A549 (cell line): Measurements from ENCODE around the gene CYP24A1. TPM values are rescaled to one million over a fixed set of nuclear protein-coding genes. Genes with fewer than 3 reads are reported as not detected.

Experiments used
- ATAC-seq, 2 experiments: fragments of 200-7000 bp in 1 of 2; fragments of >200 bp in 1 of 2; cut with Nextera tagmentation in 1 of 2; cut with Tn5 transposase in 1 of 2; 3 replicates each; pipeline versions ENCODE4 v1.8.0 to v1.9.1; 2018 to 2020; ENCODE audit warnings: mild to moderate bottlenecking in 1 of 2, moderate library complexity in 1 of 2
- CTCF ChIA-PET: fragments of 300-600 bp; sonication (Branson Sonifier 250); formaldehyde crosslinking; extraction: SDS; loops from one replicate; lab custom pipeline; 2021; ENCODE audit warnings: antibody characterized with exemption, inconsistent platforms; lab: Yijun Ruan, JAX
- POLR2A ChIA-PET: fragments of 350-600 bp; formaldehyde crosslinking; extraction: SDS; loops from one replicate; lab custom pipeline; 2021; ENCODE audit warnings: antibody characterized with exemption, inconsistent platforms; lab: Yijun Ruan, JAX
- DNase-seq, 2 experiments: peaks; one replicate each; pipeline versions ENCODE4 v3.0.0 to v3.0.0-alpha.2; 2011 to 2016; ENCODE audit warnings: low read depth in 1 of 2, low spot score in 1 of 2
- FAIRE-seq: peaks from 2 replicates; lab custom pipeline; 2011; peaks lifted over from hg19 to GRCh38; lab: Jason Lieb, UNC
- H3K27ac ChIP-seq, 2 experiments: fragments of >200 bp; sonication (Bioruptor Twin); formaldehyde crosslinking; 3 replicates each; pipeline ENCODE4 v1.5.1; 2016 to 2017
- H3K4me1 ChIP-seq: fragments of >200 bp; sonication (Bioruptor Twin); formaldehyde crosslinking; 3 replicates; pipeline ENCODE4 v1.6.1; 2016
- H3K4me2 ChIP-seq: fragments of >200 bp; sonication (Bioruptor Twin); formaldehyde crosslinking; 3 replicates; pipeline ENCODE4 v1.6.1; 2016
- H3K4me3 ChIP-seq: fragments of >200 bp; sonication (Bioruptor Twin); formaldehyde crosslinking; 3 replicates; pipeline ENCODE4 v1.5.1; 2016
- H3K9me3 ChIP-seq: fragments of >200 bp; sonication (Bioruptor Twin); formaldehyde crosslinking; 3 replicates; pipeline ENCODE4 v1.6.1; 2016
- CEBPB ChIP-seq, 2 experiments: fragments of >200 bp in 1 of 2; sonication (Bioruptor Twin) in 1 of 2; formaldehyde crosslinking in 1 of 2; IDR thresholded peaks; 2 replicates each; pipeline ENCODE4 v1.6.1; 2012 to 2016
- CHD2 ChIP-seq: fragments of 150-350 bp; IDR thresholded peaks from 2 replicates; pipeline ENCODE4 v1.6.1; 2014; ENCODE audit warnings: low read length; ENCODE audit not compliant: partially characterized antibody
- EHF ChIP-seq: fragments of 250-450 bp; sonication (Bioruptor Pico); IDR thresholded peaks from 2 replicates; pipeline ENCODE4 v1.5.0; 2020; ENCODE audit warnings: mild to moderate bottlenecking
- EHMT2 ChIP-seq: fragments of 200-600 bp; sonication (generic); IDR thresholded peaks from 2 replicates; pipeline ENCODE4 v1.6.1; 2016; ENCODE audit warnings: antibody characterized with exemption, low read depth, mild to moderate bottlenecking, moderate library complexity
- ESRRA ChIP-seq: fragments of 150-350 bp; IDR thresholded peaks from 2 replicates; pipeline ENCODE4 v1.6.1; 2014; ENCODE audit warnings: mild to moderate bottlenecking, low read length, borderline replicate concordance
- HDAC2 ChIP-seq: fragments of 200-600 bp; sonication (generic); IDR thresholded peaks from 2 replicates; pipeline ENCODE4 v1.6.1; 2016
- HEYL ChIP-seq: fragments of 250-450 bp; sonication (Bioruptor Pico); IDR thresholded peaks from 2 replicates; pipeline ENCODE4 v1.8.0; 2021; ENCODE audit warnings: mild to moderate bottlenecking, moderate library complexity
- HOXA7 ChIP-seq: fragments of 250-450 bp; sonication (Bioruptor Pico); IDR thresholded peaks from 2 replicates; pipeline ENCODE4 v1.5.0; 2020; ENCODE audit warnings: mild to moderate bottlenecking, moderate library complexity
- HOXB13 ChIP-seq: fragments of 250-450 bp; sonication (Bioruptor Pico); IDR thresholded peaks from 2 replicates; pipeline ENCODE4 v1.5.0; 2020; ENCODE audit warnings: low read depth, mild to moderate bottlenecking, moderate library complexity
- HOXB5 ChIP-seq: fragments of 250-450 bp; sonication (Bioruptor Pico); IDR thresholded peaks from 2 replicates; pipeline ENCODE4 v1.5.0; 2020; ENCODE audit warnings: mild to moderate bottlenecking, moderate library complexity
- NPAS2 ChIP-seq: fragments of 250-450 bp; sonication (Bioruptor Pico); IDR thresholded peaks from 2 replicates; pipeline ENCODE4 v1.8.0; 2022; ENCODE audit warnings: mild to moderate bottlenecking, moderate library complexity, borderline replicate concordance
- POLR2A ChIP-seq: IDR thresholded peaks from 2 replicates; pipeline ENCODE4 v1.6.1; 2012; ENCODE audit warnings: mild to moderate bottlenecking, low read length
- RAD21 ChIP-seq, 2 experiments: fragments of >200 bp in 1 of 2; sonication (Bioruptor Twin) in 1 of 2; formaldehyde crosslinking in 1 of 2; IDR thresholded peaks in 1 of 2; conservative IDR thresholded peaks in 1 of 2; 2 replicates in 1 of 2; 3 replicates in 1 of 2; pipeline ENCODE4 v1.6.1; 2012 to 2018; ENCODE audit warnings: inconsistent platforms in 1 of 2
- RARB ChIP-seq: fragments of 250-450 bp; sonication (Bioruptor Pico); IDR thresholded peaks from 2 replicates; pipeline ENCODE4 v1.8.0; 2021; ENCODE audit warnings: mild to moderate bottlenecking, moderate library complexity
- RFX5 ChIP-seq: fragments of 450-650 bp; IDR thresholded peaks from 2 replicates; pipeline ENCODE4 v1.7.1; 2014; ENCODE audit warnings: antibody characterized with exemption, mild to moderate bottlenecking, moderate library complexity
- ZNF302 ChIP-seq: fragments of 250-450 bp; sonication (Bioruptor Pico); IDR thresholded peaks from 2 replicates; pipeline ENCODE4 v1.9.0; 2021; ENCODE audit warnings: inconsistent platforms, mild to moderate bottlenecking, moderate library complexity
- WGBS: methylation state at CpG from one replicate; pipeline ENCODE4 v1.1.6; 2017; ENCODE audit errors: missing lambda C conversion rate; 5-methylcytosine and 5-hydroxymethylcytosine counted together
- polyA plus RNA-seq, 4 experiments: library from polyadenylated mRNA; depleted of rRNA in 3 of 4; stranded (reverse); fragments of >200 nt; fragmentation: RNase III in 1 of 4; extraction: RNeasy Plus Mini Kit Qiagen cat#74134 plus additional on column Dnase treatment in 1 of 4; gene quantifications; 2 replicates in 3 of 4; 3 replicates in 1 of 4; pipeline ENCODE4 v1.2.3, GENCODE V29; 2011 to 2017
- TF ChIP-seq, protein P1 (sequence below): fragments of 450-650 bp; IDR thresholded peaks from 2 replicates; pipeline ENCODE4 v1.6.1; 2014; ENCODE audit warnings: antibody characterized with exemption
- TF ChIP-seq, protein P2 (sequence below): fragments of >200 bp; sonication (Bioruptor Twin); formaldehyde crosslinking; IDR thresholded peaks from 2 replicates; pipeline ENCODE4 v1.6.1; 2016
- TF ChIP-seq, protein P3 (sequence below): fragments of >200 bp; sonication (Bioruptor Twin); formaldehyde crosslinking; IDR thresholded peaks from 3 replicates; pipeline ENCODE4 v1.5.1; 2016
- TF ChIP-seq, protein P4 (sequence below): IDR thresholded peaks from 2 replicates; pipeline ENCODE4 v1.6.1; 2012; ENCODE audit warnings: low read depth, borderline replicate concordance

The CYP24A1 gene
- polyA plus RNA-seq, 2 of the 4 experiments (the other 2 are of a cell fraction), result 722 to 1,617 TPM

DNA sequence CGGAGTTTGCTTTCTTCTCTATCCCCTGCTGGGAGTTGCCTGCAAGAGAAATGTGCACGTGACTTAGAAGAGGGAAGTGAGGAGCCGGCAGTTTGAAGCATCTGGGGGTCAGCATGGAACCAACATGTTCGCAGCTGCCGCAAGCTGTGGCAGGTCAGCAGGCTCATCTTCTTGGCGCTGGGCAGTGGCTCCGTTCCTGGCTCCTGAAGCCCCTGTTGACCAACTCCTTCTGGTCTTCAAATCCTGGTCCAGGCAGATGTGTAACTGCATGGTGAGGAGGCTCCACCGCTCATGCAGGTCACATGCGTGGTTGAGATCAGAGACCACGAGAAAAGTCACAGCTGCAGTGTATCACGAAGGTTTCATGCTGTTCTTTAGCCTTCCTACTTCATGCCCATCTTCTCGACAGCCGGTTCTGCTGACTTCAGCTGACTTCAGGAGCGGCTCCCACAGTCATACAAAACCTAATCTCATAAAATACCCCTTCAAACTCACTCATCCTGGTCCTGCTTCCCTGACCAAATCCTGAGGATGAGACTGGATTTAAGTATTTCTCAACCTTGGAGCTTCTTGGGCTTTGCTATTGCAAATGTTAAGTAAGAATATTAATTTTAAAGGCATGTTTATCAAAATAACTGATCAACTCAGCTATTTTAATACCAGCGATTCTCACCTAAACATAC lies 58.5 kb downstream of the CYP24A1 start (continued):
- TF ChIP-seq HDAC2 (no peak), ZNF302 (peak; percentile 89), HOXB13 (CRISPR knock-in tag) (peak; percentile 98), NPAS2 (CRISPR knock-in tag) (peak; percentile 64)
- TF ChIP-seq, protein P1, sequence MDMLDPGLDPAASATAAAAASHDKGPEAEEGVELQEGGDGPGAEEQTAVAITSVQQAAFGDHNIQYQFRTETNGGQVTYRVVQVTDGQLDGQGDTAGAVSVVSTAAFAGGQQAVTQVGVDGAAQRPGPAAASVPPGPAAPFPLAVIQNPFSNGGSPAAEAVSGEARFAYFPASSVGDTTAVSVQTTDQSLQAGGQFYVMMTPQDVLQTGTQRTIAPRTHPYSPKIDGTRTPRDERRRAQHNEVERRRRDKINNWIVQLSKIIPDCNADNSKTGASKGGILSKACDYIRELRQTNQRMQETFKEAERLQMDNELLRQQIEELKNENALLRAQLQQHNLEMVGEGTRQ, result peak; percentile 54

DNA sequence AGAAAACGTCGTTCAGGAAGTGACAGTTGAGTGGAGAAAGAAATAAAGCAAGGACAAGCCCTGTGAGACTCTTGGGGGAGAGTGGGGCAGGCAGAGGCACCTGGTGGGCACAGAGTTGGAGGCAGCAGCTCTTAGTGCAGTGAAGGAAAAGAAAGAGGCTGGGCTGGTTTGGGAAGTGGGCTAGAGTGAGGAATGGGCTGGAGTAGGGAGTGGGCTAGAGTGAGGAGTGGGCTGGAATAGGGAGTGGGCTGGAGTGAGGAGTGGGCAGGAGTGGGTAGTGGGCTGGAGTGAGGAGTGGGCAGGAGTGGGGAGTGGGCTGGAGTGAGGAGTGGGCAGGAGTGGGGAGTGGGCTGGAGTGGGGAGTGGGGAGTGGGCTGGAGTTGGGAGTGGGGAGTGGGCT lies 59.7 kb downstream of the CYP24A1 start:
- H3K4me3 ChIP-seq, result no peak overlapping the region
- WGBS, result 87% methylated on average over 2 of the region's 2 CpGs
- H3K27ac ChIP-seq, result peak overlapping the region; percentile 94 to 98
- H3K4me2 ChIP-seq, result peak overlapping the region; percentile 0; the same call in 1 of the 3 replicates
- DNase-seq (no peak), FAIRE-seq (no peak), ATAC-seq (no peak)
- peaks cover 79% of the 10 kb centered on the region for H3K4me1 ChIP-seq
- TF ChIP-seq, protein P2, sequence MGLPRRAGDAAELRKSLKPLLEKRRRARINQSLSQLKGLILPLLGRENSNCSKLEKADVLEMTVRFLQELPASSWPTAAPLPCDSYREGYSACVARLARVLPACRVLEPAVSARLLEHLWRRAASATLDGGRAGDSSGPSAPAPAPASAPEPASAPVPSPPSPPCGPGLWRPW, result no peak
- no peak for TF ChIP-seq CHD2
- TF ChIP-seq EHMT2, result no peak
- POLR2A ChIA-PET, result no interaction called here
- CTCF ChIA-PET, result interaction anchor here (0.7 to 3.2 kb wide), 3 partner anchors 9 to 86 kb away, joined by 3 to 47 read pairs (median 5); no protein-coding TSS in a partner anchor
- peaks cover 16% of the 10 kb centered on the region for H3K9me3 ChIP-seq

DNA sequence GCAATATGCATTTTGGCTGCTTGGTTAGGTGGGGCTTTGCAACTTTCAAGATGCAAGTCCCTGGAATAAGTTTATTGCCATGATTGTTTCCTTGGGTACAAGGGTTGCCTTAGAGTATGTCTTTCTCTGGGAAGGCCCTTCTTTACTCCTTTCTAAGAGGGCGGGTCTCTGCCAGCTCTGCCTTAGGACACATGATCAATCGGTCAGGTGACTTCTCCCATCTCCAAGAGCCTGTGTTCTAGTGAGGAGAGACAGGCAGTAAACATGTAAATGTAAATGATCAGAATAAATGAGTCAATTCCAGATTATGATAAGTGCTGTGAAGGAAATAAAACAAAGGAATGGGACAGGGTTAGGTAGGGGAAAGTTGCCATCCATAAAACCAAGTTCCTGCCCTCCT lies 60.2 kb downstream of the CYP24A1 start:
- FAIRE-seq, result no peak
- WGBS, result 83% methylated on average over 2 of the region's 2 CpGs
- TF ChIP-seq, protein P1, result peak; percentile 78
- TF ChIP-seq ZNF302 (0 out of 2 replicates have a peak, but pooled peaks have one; percentile 51), HOXB5 (CRISPR knock-in tag) (peak; percentile 33; the same call in 1 of the 2 replicates), HDAC2 (no peak), HOXA7 (no peak)
- TF ChIP-seq, protein P3, sequence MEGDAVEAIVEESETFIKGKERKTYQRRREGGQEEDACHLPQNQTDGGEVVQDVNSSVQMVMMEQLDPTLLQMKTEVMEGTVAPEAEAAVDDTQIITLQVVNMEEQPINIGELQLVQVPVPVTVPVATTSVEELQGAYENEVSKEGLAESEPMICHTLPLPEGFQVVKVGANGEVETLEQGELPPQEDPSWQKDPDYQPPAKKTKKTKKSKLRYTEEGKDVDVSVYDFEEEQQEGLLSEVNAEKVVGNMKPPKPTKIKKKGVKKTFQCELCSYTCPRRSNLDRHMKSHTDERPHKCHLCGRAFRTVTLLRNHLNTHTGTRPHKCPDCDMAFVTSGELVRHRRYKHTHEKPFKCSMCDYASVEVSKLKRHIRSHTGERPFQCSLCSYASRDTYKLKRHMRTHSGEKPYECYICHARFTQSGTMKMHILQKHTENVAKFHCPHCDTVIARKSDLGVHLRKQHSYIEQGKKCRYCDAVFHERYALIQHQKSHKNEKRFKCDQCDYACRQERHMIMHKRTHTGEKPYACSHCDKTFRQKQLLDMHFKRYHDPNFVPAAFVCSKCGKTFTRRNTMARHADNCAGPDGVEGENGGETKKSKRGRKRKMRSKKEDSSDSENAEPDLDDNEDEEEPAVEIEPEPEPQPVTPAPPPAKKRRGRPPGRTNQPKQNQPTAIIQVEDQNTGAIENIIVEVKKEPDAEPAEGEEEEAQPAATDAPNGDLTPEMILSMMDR, result no peak
- H3K27ac ChIP-seq, result peak overlapping the region; percentile 94 to 98
- peaks cover 73% of the 10 kb centered on the region for H3K4me1 ChIP-seq
- POLR2A ChIA-PET, result no interaction called here
- CTCF ChIA-PET, result interaction anchor here (0.7 to 3.2 kb wide), 2 partner anchors 8 to 87 kb away, joined by 3 to 47 read pairs; no protein-coding TSS in a partner anchor
- H3K9me3 ChIP-seq, result peaks cover 16% of the 10 kb centered on the region
- no peak for ATAC-seq
- H3K4me2 ChIP-seq, result peak overlapping the region; percentile 0; the same call in 1 of the 3 replicates
- DNase-seq, result peak in 1 of 2 experiments; percentile 63
- no peak overlapping the region for H3K4me3 ChIP-seq

DNA sequence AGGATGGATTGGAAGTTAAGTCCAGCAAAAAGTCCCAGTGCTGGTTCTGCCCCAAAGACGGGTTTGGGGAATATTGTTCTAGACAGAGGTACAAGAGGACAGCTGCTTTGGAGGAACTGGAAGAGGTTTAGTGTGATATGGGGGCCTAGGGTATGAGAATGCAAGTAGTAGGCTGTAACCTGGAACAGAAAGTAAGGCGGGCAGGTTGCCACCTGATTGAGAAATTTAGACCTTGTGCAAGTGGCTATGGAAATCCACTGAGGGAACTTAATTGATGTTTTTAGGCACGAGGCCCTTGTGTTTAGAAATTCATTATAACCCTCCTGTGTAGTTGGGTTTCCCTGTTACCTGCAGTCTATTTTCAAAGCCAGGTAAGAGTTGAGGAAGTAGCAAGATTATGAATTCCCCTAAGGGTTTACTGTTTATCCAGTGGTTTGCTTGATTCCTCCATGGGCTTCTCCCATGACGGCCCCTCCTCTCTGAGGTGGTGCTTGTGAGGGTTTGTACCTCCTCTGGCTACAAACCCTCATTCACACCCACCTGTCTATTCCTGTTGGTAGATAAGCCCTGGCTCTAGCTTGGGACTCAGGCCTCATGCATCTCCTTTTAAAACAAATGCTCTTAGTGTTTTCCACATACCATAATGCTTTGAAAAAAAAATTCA lies 61.4 kb downstream of the CYP24A1 start:
- H3K4me3 ChIP-seq, result no peak overlapping the region
- POLR2A ChIA-PET, result no interaction called here
- no peak for ATAC-seq
- H3K4me2 ChIP-seq, result no peak overlapping the region
- H3K4me1 ChIP-seq, result peaks cover 73% of the 10 kb centered on the region
- peaks cover 16% of the 10 kb centered on the region for H3K9me3 ChIP-seq
- DNase-seq, result no peak
- FAIRE-seq, result no peak
- WGBS, result 87% methylated on average over 4 of the region's 4 CpGs
- CTCF ChIA-PET, result interaction anchor here (3.7 to 4.2 kb wide), 2 partner anchors 16 to 88 kb away, joined by 23 to 28 read pairs; no protein-coding TSS in a partner anchor
- peak overlapping the region; percentile 94 to 98 for H3K27ac ChIP-seq
- TF ChIP-seq RARB (CRISPR knock-in tag) (no peak), HEYL (CRISPR knock-in tag) (no peak), POLR2A (no peak), CEBPB (IDR thresholded peaks at IDR 0.05) (peak in 1 of 2 experiments; percentile 39; a peak in 1 of 4 replicates), HOXA7 (no peak), RFX5 (no peak), EHF (CRISPR knock-in tag) (0 out of 2 replicates have a peak, but pooled peaks have one; percentile 43), RAD21 (conservative IDR thresholded peaks at IDR 0.05 in 1 of 2, IDR thresholded peaks at IDR 0.05 in 1 of 2) (no peak), ESRRA (no peak), ZNF302 (no peak)
- TF ChIP-seq, protein P4, sequence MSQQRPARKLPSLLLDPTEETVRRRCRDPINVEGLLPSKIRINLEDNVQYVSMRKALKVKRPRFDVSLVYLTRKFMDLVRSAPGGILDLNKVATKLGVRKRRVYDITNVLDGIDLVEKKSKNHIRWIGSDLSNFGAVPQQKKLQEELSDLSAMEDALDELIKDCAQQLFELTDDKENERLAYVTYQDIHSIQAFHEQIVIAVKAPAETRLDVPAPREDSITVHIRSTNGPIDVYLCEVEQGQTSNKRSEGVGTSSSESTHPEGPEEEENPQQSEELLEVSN, result no peak
- TF ChIP-seq, protein P1, result no peak
- TF ChIP-seq, protein P3, result no peak
